OCI-LY1 (cell line): ENCODE measurements around the gene SIRT6.

ENCODE experiments used
- H2AFZ ChIP-seq: fragments of 200-600 bp; sonication (generic), shearing (Covaris generic); 2 replicates; pipeline ENCODE4 v1.6.0; 2014; ENCODE audit warnings: antibody characterized with exemption, mild to moderate bottlenecking, low read length
- H3F3A ChIP-seq: fragments of 200-600 bp; sonication (generic), shearing (Covaris generic); 2 replicates; pipeline ENCODE4 v1.6.0; 2014; ENCODE audit warnings: mild to moderate bottlenecking, antibody characterized with exemption, low read length, moderate library complexity; ENCODE audit not compliant: insufficient read depth
- H3K27ac ChIP-seq: fragments of 200-600 bp; sonication (generic); 2 replicates; pipeline ENCODE4 v1.5.1; 2014; ENCODE audit warnings: low read length, mixed run types, mild to moderate bottlenecking, low read depth; ENCODE audit not compliant: poor library complexity, severe bottlenecking
- H3K27me3 ChIP-seq: fragments of 200-600 bp; sonication (generic); 2 replicates; pipeline ENCODE4 v1.6.0; 2014; ENCODE audit warnings: antibody characterized with exemption, mild to moderate bottlenecking, low read length, moderate library complexity; ENCODE audit not compliant: insufficient read depth
- H3K36me3 ChIP-seq: fragments of 200-600 bp; sonication (generic); 2 replicates; pipeline ENCODE4 v1.6.1; 2014; ENCODE audit warnings: mild to moderate bottlenecking, antibody characterized with exemption, low read length, moderate library complexity, mixed read lengths; ENCODE audit not compliant: insufficient read depth
- H3K4me1 ChIP-seq: fragments of 200-600 bp; sonication (generic); 2 replicates; pipeline ENCODE4 v1.5.1; 2014; ENCODE audit warnings: mild to moderate bottlenecking, low read length, moderate library complexity; ENCODE audit not compliant: insufficient read depth, severe bottlenecking
- H3K4me2 ChIP-seq: fragments of 200-600 bp; sonication (generic), shearing (Covaris generic); 2 replicates; pipeline ENCODE4 v1.6.1; 2014; ENCODE audit warnings: low read length
- H3K4me3 ChIP-seq: fragments of 200-600 bp; sonication (generic); 2 replicates; pipeline ENCODE4 v1.5.1; 2014; ENCODE audit warnings: low read length, low read depth, mild to moderate bottlenecking, mixed read lengths; ENCODE audit not compliant: poor library complexity, severe bottlenecking
- H3K79me2 ChIP-seq: fragments of 200-600 bp; shearing (Covaris generic); 2 replicates; pipeline ENCODE4 v1.6.1; 2016; ENCODE audit warnings: mixed run types, low read length, mixed read lengths; ENCODE audit not compliant: insufficient read depth
- H3K9ac ChIP-seq: fragments of 200-600 bp; sonication (generic), shearing (Covaris generic); 2 replicates; pipeline ENCODE4 v1.6.1; 2014; ENCODE audit warnings: mild to moderate bottlenecking, low read length, mixed read lengths
- H3K9me2 ChIP-seq: fragments of 200-600 bp; sonication (generic), shearing (Covaris generic); 2 replicates; pipeline ENCODE4 v1.6.1; 2014; ENCODE audit warnings: low read depth, mild to moderate bottlenecking, low read length, mixed read lengths
- H3K9me3 ChIP-seq: fragments of 200-600 bp; shearing (Covaris generic); 2 replicates; pipeline ENCODE4 v1.6.1; 2014; ENCODE audit warnings: low read length, mixed read lengths
- H4K20me1 ChIP-seq: fragments of 200-600 bp; sonication (generic), shearing (Covaris generic); 2 replicates; pipeline ENCODE4 v1.6.0; 2016; ENCODE audit warnings: mild to moderate bottlenecking, low read length; ENCODE audit not compliant: insufficient read depth
- CTCF ChIP-seq: fragments of 200-600 bp; sonication (generic), shearing (Covaris generic); IDR thresholded peaks from 2 replicates; pipeline ENCODE4 v1.5.1; 2017; ENCODE audit warnings: mild to moderate bottlenecking, antibody characterized with exemption, low read length, moderate library complexity, mixed read lengths
- EZH2 ChIP-seq: fragments of 200-600 bp; sonication (generic), shearing (Covaris generic); IDR thresholded peaks from 2 replicates; pipeline ENCODE4 v1.8.0; 2017; ENCODE audit warnings: borderline replicate concordance, mixed run types, mild to moderate bottlenecking, antibody characterized with exemption, low read length, moderate library complexity, mixed read lengths

Gene SIRT6

GRCh38 chr19:4184718-4185352 is 2.5 kb upstream of the SIRT6 start:
- Histone ChIP-seq H2AFZ (no peak overlapping the region), H4K20me1 (no peaks in the 10 kb centered on the region), H3K36me3 (no peaks in the 10 kb centered on the region), H3K9ac (no peak overlapping the region), H3K27me3 (no peaks in the 10 kb centered on the region; the same call in 1 of the 2 replicates), H3K9me3 (no peaks in the 10 kb centered on the region), H3K27ac (no peak overlapping the region), H3F3A (no peaks in the 10 kb centered on the region), H3K4me1 (peaks cover 37% of the 10 kb centered on the region), H3K4me2 (no peak overlapping the region), H3K79me2 (no peaks in the 10 kb centered on the region), H3K9me2 (no peaks in the 10 kb centered on the region), H3K4me3 (no peak overlapping the region)
- no peak for TF ChIP-seq CTCF
- TF ChIP-seq EZH2, result no peak

- no peak overlapping the region for H2AFZ ChIP-seq
- no peak for TF ChIP-seq CTCF
- no peak for TF ChIP-seq EZH2
- H3K79me2 ChIP-seq, result no peaks in the 10 kb centered on the region
- no peak overlapping the region; the same call in 1 of the 2 replicates for H3K9ac ChIP-seq
- peaks cover 37% of the 10 kb centered on the region for H3K4me1 ChIP-seq
- no peaks in the 10 kb centered on the region for H3F3A ChIP-seq
- H3K9me2 ChIP-seq, result no peaks in the 10 kb centered on the region
- H3K9me3 ChIP-seq, result no peaks in the 10 kb centered on the region
- no peaks in the 10 kb centered on the region for H3K27me3 ChIP-seq
- no peaks in the 10 kb centered on the region for H3K36me3 ChIP-seq
- no peaks in the 10 kb centered on the region for H4K20me1 ChIP-seq
- H3K27ac ChIP-seq, result no peak overlapping the region
- H3K4me3 ChIP-seq, result peak overlapping the region; percentile 17
- no peak overlapping the region for H3K4me2 ChIP-seq
These were observed 1.8 kb upstream of the SIRT6 start for GRCh38 chr19:4183967-4184717.

- Histone ChIP-seq H3K27me3 (no peaks in the 10 kb centered on the region), H3K79me2 (no peaks in the 10 kb centered on the region), H3K36me3 (no peaks in the 10 kb centered on the region), H3K9me2 (no peaks in the 10 kb centered on the region), H3K4me2 (peak overlapping the region; percentile 99), H3K27ac (peak overlapping the region; percentile 75), H3F3A (no peaks in the 10 kb centered on the region), H4K20me1 (no peaks in the 10 kb centered on the region), H2AFZ (no peak overlapping the region), H3K9me3 (no peaks in the 10 kb centered on the region), H3K4me3 (peak overlapping the region; percentile 98), H3K4me1 (peaks cover 37% of the 10 kb centered on the region), H3K9ac (no peak overlapping the region; the same call in 1 of the 2 replicates)
- TF ChIP-seq EZH2 (no peak), CTCF (no peak)
These were observed 1.3 kb downstream of the SIRT6 start for GRCh38 chr19:4181053-4181508.
